Stimulated activated CD8-positive, alpha-beta memory T cell treated with anti-CD3 and anti-CD28 coated beads, Interleukin-4, amount 100 ng/mL, for 48 hours (primary cell): Measurements from ENCODE around the gene SLC8A2.

Source experiments
- DNase-seq: peaks from one replicate; pipeline ENCODE4 v3.0.0-alpha.2; 2020

The SLC8A2 gene

GRCh38 chr19:47471733-47472457, at the start of gene SLC8A2:
SLC8A2 (minus strand) TSS chr19:47471893; CDS start chr19:47466403, 5,490 bp downstream.
- peak; percentile 61 for DNase-seq

GRCh38 chr19:47520839-47521238, 49.1 kb upstream of the SLC8A2 start:
- no peak for DNase-seq

GRCh38 chr19:47520343-47520806, 48.7 kb upstream of the SLC8A2 start:
- DNase-seq: no peak

- no peak for DNase-seq
Measured at GRCh38 chr19:47518854-47519253, 47.2 kb upstream of the SLC8A2 start.

GRCh38 chr19:47518139-47518538, 46.4 kb upstream of the SLC8A2 start:
- peak; percentile 84 for DNase-seq

GRCh38 chr19:47514869-47515588, 43.3 kb upstream of the SLC8A2 start, which contains the start of gene NAPA:
NAPA (minus strand) TSS chr19:47515063; CDS start chr19:47514940, 123 bp downstream.
- peak; percentile 100 for DNase-seq

- no peak for DNase-seq
Measured at GRCh38 chr19:47514151-47514868, 42.6 kb upstream of the SLC8A2 start.

GRCh38 chr19:47512948-47513319, 41.2 kb upstream of the SLC8A2 start:
- no peak for DNase-seq

- DNase-seq: no peak
Measured at GRCh38 chr19:47512183-47512947, 40.7 kb upstream of the SLC8A2 start.

- no peak for DNase-seq
Measured at GRCh38 chr19:47511681-47512080, 40.0 kb upstream of the SLC8A2 start.

- no peak for DNase-seq
Measured at GRCh38 chr19:47511128-47511517, 39.4 kb upstream of the SLC8A2 start.

- no peak for DNase-seq
Measured at GRCh38 chr19:47510516-47511127, 38.9 kb upstream of the SLC8A2 start.

GRCh38 chr19:47509973-47510372, 38.3 kb upstream of the SLC8A2 start:
- DNase-seq: no peak

GRCh38 chr19:47509170-47509847, 37.6 kb upstream of the SLC8A2 start:
- DNase-seq: no peak

GRCh38 chr19:47508721-47509120, 37.0 kb upstream of the SLC8A2 start:
- DNase-seq: no peak

- no peak for DNase-seq
Measured at GRCh38 chr19:47507924-47508553, 36.3 kb upstream of the SLC8A2 start.

- no peak for DNase-seq
Measured at GRCh38 chr19:47507012-47507411, 35.3 kb upstream of the SLC8A2 start.

GRCh38 chr19:47506459-47506858, 34.8 kb upstream of the SLC8A2 start:
- DNase-seq: no peak

GRCh38 chr19:47505506-47505905, 33.8 kb upstream of the SLC8A2 start:
- no peak for DNase-seq

GRCh38 chr19:47503826-47504150, 32.1 kb upstream of the SLC8A2 start:
- no peak for DNase-seq

- DNase-seq: no peak
Measured at GRCh38 chr19:47503130-47503825, 31.6 kb upstream of the SLC8A2 start.
